SW480 (cell line): ENCODE data around the gene LYSET.
"Not testable (repeated sequence)": the region's sequence is repeated elsewhere in the genome, so short reads cannot be mapped to it uniquely, and the experiment has no call there.

Source experiments
- DNase-seq: peaks from one replicate; pipeline ENCODE4 v3.0.0-alpha.2; 2016; ENCODE audit warnings: low spot score

LYSET gene

DNA sequence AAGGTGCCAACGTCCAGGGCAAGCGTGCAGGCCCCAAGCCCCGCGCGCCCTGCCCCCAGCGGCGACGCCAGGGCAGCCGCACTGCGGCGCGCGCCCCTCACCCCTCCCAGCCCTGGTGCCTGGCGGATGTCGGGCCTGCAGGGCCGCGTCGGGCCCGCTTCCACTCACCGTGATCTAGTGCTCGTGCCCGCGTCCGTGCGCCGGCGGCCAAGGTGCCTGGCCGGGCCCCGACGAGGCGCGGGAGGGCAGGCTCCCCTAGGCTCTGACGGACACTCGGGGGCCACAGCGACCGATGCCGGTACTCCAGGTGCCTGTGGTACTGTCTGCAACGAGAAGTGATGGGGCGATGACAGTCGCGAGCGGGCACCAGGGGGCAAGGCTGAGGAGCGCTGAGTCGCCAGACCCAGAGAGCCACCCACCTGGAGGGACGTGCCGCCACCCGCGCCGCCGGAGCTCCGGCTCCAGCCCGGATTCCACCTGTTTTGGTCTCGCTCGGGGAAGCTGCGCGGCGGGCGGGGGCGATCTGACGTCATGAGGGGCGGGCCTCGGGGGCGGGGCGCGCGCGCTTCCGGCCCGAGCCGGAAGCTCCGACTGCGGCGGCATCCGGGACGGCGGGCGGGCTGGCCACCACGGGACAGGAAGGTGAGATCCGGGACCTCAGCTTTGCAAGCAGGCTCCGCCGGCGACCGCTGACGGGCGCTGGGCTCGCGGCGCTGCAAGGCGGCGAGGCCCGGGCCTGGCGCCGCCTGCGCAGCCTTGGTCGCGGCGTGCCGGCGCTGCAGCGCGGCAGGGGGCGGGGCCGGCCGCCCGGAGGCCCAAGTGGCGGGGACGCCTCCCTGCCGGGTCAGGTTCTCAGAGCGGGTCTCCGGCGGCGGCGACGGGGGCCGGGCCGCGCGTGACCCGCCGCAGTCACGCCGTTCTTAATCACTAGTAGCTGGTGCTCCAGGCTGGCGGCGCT, at the start of gene LYSET, which contains the start of gene MOAP1:
TSS of gene LYSET (plus strand) at position 927 of the 958 bp plus-strand sequence. CDS start 89 bp downstream, outside the sequence.
TSS of gene MOAP1 (minus strand) at position 507 of the 958 bp plus-strand sequence. CDS start 655 bp downstream, outside the sequence.
- peak; percentile 91 for DNase-seq

GRCh38 chr14:93135399-93135798, 49.7 kb upstream of the LYSET start:
- DNase-seq: no peak

- no peak for DNase-seq
Measured at GRCh38 chr14:93136009-93136408, 49.1 kb upstream of the LYSET start.

DNA sequence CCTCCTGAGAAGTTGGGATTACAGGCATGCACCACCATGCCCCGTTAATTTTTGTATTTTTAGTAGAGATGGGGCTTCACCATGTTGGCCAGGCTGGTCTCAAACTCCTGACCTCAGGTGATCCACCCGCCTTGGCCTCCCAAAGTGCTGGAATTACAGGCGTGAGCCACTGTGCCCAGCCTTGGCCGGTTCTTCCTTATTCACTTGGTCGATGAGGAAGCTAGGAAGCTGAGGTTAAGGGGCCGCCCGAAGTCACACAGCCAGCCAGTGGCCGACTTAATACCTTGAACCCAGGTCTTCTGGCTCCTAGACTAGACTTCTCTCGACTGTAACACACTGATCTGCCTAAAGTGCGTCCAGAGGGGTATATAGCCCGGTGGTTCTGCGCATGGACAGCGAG, 48.6 kb upstream of the LYSET start:
- DNase-seq: not testable (repeated sequence)

GRCh38 chr14:93137864-93138263, 47.3 kb upstream of the LYSET start:
- peak; percentile 49 for DNase-seq

DNA sequence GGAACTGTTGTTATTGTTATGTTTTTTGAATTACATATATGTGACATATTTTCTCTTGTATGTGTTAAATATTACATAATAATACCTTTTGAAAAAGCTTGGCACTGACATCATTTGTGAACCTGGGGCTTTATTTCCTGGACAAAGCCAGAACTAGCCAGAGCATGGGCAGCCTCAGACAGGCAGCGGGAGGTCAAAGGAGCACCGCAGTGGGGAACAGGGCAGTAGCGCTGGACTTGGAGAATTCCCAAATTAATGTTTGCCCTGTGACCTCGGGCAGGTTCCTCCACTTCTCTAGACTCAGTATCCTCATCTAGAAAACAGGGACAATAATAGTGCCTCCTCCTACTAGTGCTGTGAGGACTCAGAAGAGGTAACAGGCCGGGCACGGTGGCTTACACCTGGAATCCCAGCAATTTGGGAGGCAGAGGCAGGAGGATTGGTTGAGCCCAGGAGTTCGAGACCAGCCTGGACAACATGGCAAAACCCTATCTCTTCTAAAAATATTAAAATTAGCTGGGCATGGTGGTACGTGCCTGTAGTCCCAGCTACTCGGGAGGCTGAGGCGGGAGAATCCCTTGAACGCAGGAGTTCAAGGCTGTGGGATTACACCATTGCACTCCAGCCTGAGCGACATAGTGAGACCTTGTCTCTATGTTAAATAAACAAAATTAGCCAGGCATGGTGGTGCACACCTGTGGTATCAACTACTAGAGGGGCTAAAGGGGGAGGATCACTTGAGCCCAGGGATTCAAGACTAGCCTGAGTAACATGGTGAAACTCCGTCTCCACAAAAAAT, 42.1 kb upstream of the LYSET start:
- DNase-seq: no peak

- DNase-seq: no peak
Measured at GRCh38 chr14:93146119-93146518, 39.0 kb upstream of the LYSET start.

DNA sequence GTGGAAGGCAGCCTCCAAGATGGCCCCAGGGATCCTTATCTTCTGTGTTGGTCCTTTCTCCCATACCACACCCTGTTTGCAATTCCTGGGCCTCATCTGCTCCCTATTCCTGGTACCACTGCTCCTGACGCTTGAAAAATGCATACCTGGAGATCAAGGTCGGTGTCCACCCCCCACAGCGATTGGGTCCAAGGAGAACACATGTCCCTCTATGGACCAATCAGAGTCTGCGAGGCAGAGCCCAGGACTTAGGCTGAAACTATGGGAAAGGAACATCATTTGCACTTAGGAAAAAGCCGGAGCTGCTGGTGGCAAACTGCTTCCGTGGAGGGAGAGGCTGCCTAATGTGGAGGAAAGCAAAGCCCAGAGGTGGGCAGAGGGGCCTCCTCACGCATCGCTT, 36.1 kb upstream of the LYSET start:
- DNase-seq: no peak

DNA sequence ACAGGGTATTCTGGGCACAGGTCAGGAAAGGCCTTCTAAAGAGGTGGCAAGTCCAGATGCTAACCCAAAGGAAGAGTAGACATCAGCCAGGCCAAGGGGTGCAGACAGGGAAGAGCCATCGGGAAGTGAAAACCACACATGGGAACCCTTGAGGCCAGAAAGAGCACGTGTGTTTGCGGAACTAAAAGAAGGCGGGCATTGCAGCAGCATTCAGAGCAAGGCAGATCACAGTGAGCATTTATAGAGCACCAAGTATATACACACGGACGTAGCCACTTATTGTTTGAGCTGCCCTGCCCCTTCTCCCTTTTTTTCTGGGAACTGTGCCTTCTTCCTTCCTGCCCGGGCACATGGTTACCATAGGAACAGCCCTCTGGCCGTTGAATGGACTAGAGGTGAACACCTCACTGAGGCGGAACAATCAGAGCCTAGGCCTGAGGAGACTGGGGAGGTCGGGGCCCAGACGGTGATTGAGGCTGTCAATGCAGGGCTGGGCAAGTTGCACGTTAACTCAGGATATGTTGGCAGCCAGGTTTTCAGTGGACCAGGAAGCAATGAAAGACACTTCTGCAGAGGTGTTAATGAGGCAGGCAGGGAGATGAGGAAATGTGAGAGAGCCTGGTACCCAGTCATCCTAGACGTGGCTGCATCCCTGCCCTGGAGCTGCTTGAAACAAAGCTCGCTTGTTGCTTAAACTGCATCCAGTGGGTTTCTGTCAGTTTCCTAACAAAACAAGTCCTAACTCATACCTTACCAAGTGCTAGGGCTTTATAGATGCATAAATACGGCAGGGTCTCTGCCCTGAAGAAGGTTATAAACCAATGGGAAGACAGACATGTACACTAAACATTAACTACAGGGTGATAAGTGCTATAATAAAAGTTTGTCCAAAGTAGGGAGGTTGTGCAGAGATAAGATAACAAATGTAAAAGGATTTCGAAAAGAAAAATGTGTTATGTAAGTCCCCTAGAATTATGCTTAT, 34.6 kb upstream of the LYSET start:
- no peak for DNase-seq

GRCh38 chr14:93153121-93153520, 32.0 kb upstream of the LYSET start:
- DNase-seq: no peak

DNA sequence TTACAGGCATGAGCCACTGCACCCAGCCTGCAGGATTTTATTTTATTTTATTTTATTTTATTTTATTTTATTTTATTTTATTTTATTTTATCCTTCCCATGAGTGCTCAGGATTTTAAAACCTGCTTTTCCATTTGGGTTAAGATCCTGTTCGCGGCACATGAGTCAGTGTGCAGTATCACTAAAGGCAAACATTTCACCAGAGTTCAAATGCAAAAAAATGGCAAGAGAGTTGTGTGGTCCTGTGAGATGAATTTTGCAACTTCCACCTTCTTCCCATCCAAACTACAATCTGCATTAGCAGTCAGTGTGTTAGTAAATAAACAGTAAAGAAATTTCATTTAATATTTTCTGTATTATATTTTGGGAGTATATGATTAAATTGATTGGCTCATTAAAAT, 29.4 kb upstream of the LYSET start:
- DNase-seq: no peak

DNA sequence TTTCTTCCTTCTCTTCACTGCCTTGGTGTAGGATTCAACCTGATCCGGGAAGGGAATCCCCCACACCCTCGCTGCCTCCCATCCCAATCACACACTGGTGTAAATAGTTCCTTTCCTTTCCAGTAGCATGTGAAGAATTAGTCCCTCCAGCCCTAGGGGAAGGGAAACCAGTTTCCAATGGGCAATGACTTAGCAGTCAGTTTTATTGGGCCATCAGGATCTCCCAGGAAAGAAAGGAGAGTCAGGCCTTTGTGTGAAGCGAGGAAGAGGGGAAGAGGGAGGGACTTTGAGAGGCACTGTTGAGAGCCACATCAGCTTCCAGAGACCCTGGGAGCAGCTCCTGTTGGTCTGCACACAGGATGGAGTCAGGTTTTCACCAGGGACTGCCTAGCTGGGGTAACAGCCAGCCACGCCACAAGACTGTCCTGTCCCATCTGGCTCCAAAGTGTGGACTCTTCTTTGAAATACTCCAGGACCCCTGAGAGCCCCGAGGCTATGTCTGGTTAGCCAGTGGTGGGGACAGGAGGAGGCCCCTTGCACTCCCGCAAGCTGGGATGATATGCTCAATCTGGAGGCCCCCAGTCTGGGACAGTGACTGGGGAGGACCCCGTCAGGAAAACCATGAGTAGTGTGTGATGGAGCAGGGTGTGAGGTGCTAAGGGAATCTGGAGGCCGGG, 28.3 kb upstream of the LYSET start:
- DNase-seq: no peak

GRCh38 chr14:93158349-93158748, 26.8 kb upstream of the LYSET start:
- not testable (repeated sequence) for DNase-seq

DNA sequence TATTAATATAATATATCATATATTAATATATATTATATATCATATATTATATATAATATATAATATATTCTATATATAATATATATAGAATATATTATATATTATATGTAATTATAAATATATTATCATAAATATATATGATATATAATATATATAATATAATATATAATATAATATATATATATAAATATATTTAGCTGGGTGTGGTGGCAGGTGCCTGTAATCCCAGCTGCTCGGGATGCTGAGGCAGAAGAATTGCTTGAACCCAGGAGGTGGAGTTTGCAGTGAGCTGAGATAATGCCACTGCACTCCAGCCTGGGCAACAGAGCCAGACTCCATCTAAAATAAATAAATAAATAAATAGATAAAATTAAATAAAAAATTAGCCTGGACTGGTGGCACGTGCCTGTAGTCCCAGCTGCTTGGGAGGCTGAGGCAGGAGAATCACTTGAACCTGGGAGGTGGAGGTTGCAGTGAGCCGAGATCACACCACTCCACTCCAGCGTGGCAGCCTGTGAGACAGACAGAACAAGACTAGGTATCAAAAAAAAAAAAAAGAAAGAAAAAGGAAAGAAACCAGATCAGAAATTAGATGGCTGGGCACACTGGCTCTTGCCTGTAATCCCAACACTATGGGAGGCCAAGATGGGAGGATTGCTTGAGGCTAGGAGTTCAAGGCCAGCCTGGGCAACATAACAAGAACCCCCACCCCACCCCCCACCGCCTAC, 25.3 kb upstream of the LYSET start:
- DNase-seq: not testable (repeated sequence)

GRCh38 chr14:93160353-93160801, 24.7 kb upstream of the LYSET start:
- no peak for DNase-seq

DNA sequence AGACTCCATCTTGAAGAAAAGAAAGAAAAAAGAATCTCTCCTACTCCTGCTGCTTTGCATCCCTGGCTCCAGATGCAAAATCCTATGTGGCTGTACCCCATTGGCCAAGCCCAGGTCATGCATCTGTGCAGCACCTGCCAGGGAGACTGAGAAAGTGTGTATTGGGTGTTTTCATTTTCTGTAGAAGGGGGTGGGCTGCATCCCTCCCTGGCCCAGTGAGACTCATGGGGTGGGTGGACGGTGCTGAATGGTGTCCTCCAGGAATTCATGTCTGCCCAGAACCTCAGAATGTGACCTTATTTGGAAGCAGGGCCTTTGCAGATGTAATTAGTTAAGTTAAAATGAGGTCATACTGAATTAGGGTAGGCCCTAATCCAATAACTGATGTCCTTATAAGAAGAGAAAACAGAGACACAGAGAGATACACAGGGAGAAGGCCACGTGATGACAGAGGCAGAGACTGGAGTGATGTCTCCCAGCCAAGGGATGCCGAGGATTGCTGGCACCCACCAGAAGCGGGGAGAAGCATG, 23.6 kb upstream of the LYSET start:
- DNase-seq: no peak

GRCh38 chr14:93163564-93163963, 21.6 kb upstream of the LYSET start:
- no peak for DNase-seq

DNA sequence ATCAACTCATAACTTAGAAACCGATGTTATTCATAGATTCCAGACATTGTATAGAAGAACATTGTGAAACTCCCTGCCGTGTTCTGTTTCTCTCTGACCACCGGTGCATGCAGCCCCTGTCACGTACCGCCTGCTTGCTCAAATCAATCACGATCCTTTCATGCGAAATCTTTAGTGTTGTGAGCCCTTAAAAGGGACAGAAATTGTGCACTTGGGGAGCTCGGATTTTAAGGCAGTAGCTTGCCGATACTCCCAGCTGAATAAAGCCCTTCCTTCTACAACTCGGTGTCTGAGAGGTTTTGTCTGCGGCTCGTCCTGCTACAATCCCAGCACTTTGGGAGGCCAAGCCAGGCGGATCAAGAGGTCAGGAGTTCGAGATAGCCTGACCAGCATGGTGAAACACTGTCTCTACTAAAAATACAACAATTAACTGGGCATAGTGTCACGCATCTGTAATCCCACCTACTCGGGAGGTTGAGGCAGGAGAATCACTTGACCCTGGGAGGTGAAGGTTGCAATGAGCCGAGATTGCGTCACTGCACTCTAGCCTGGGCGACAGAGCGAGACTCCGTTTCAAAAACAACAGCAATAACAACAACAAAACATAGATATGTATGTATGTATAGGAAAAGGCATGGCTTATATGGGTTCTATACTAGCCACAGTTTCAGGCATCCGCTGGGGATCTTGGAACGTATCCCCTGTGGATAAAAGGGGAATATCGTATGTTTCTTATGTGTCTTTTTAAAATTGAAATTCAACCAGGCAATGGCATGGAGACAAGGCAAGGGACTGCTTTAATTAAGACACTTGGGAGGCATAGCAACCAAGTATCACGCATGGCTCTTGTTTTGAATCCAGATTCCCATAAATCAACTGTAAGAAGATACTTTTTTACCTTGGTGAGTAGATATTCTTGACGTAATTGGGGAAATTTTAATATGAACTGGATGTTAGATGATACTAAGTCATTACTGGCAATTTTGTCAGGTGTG, 19.5 kb upstream of the LYSET start:
- not testable (repeated sequence) for DNase-seq

DNA sequence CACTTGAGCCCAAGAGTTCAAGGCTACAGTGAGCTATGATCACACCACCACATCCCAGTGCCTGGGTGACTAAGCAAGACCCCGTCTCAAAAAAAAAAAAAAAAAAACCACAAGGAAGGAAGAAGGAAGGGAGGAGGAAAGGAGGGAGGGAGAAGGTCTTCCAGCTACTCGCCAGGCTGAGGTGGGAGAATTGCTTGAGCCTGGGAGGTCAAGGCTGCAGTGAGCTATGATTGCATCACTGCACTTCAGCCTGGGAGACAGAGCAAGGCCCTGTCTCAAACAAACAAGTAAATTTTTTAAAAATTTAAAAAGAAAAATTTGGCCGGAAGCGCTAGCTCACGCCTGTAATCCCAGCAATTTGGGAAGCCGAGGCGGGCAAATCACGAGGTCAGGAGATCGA, 16.5 kb upstream of the LYSET start:
- DNase-seq: not testable (repeated sequence)
